GM18507 (cell line): ENCODE results near the gene PARP14.
A peak's percentile ranks its signal among the peaks of the same experiment; 100 is the strongest.
"Not testable (repeated sequence)": the region's sequence is repeated elsewhere in the genome, so short reads cannot be mapped to it uniquely, and the experiment has no call there.

Experiments
- DNase-seq: peaks from one replicate; pipeline ENCODE4 v3.0.0; 2011; ENCODE audit warnings: low read depth; ENCODE audit not compliant: insufficient read length; ENCODE audit errors: extremely low spot score
- FAIRE-seq: peaks from 2 replicates; lab custom pipeline; 2011; peaks lifted over from hg19 to GRCh38; lab: Jason Lieb, UNC

Gene PARP14

DNA sequence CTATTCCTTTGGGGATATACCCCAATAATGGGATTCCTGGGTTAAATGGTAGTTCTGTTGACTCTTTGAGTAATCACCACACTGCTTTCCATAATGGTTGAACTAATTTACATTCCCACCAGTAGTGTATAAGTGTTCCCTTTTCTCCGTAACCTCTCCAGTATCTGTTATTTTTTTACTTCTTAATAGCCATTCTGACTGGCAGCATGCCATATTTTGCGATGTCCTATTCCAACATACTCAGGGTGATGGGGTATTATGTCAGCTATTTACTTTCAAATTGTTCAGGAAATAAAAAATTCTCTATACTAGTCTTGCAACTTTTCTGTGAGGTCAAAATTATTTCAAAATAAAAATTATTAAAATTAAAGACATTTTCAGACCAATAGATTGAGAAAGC is 9.1 kb upstream of the PARP14 start:
- no peak for FAIRE-seq

GRCh38 chr3:122674339-122674738 is 6.3 kb upstream of the PARP14 start:
- FAIRE-seq (no peak), DNase-seq (no peak)

More for the DNA sequence above, 9.1 kb upstream of the PARP14 start:
- no peak for DNase-seq

GRCh38 chr3:122676759-122677158 is 3.9 kb upstream of the PARP14 start:
- FAIRE-seq (no peak), DNase-seq (no peak)

DNA sequence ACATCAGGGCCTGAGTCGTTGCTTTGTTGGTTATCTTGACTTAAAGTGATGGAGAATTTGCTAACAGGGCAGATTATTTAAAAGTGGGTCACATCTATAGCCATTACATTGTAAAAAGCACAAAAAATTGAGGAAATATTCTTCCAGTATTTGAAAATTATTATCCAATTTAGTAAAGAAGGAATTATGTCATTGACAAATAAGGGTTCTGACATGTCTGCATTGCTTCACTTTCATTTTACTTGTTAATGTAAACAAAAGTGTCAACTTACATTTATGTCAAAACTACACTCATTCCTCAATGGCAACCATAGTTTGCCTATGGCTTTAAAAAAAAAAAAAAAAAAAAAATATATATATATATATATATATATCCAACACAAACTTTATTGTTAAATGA is 3.4 kb upstream of the PARP14 start:
- no peak for FAIRE-seq
- DNase-seq, result no peak

DNA sequence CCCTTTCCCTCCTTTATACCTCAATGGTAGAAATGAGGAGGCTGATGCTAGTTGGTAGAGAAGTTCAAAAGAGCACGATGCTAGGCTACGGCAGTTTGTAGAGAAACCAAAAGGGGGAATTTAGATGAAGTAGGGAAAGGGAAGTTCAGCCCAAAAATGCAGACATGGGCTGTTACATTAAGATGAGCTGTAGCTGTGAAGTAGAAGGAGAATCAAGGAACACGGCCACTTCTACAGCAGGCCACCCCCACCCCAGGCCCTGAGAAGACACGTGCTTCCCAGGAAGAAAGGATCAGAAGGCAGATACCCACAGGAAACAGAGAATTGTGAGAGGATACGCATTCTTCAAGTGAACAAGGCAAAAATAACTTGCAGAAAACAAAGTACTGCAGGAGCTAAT is 2.1 kb upstream of the PARP14 start:
- no peak for DNase-seq
- no peak for FAIRE-seq

- DNase-seq (no peak), FAIRE-seq (peak; percentile 94)
These were observed 1.4 kb upstream of the PARP14 start for GRCh38 chr3:122679085-122679881.

DNA sequence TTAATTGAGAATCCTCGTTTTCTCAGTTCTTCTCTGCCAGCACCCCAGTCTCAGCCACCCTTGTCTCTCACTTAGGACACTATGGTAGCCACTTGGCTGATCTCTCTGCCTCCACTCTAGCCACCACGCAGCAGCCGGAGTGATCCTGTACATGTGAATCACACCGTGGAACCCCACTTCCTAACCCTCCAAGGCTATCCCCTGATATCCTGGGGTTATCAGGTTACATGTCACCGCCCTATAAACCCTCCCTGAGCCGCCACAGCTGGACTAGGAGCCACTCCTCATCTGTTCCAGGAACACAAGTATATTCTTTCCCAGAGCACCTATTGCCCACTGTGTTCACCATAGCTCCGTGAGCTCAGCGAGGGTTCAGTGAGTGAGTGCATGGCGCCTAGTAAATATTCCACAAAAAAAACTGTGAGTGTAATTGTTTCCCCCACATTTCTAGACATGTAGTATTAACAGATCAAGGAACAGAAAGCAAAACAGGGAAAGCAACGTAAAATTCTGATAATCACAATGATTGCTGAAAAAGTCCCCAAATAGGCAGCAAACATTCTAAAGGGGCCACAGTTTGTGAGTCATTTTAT is 661 bp upstream of the PARP14 start:
- no peak for FAIRE-seq
- no peak for DNase-seq

DNA sequence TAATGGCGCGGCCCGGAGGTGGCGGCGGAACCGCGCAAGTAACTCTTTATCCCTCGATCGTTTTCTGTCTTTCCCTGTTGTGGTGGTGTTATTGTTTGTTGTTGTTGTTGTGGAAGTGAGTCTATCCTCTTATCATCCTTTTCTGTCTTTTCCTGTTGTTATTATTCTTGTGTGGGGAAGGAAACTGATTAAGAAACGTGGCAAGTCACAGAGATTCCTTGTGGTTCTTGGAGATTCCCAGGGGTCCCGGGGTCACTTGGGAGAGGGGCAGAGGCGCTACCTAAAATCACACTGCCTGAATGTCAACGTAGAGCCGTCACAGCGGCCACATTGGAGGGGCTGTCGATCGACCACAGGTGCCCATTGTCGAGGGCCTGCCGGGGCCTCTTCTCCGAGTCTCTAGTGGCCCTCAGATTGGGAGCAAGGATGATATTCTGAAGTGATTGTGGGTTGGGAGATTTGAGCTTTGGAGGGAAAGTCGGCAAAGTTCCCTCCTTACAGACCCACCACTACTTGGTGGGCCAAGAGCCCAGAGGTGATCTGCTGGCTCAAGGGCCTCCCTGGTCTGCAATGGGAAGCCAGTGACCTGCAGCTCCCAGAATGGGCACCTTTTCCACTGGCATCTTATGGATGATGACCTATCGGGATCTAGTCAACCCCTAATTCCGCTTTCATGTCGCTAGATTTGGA is 790 bp downstream of the PARP14 start:
- FAIRE-seq (no peak), DNase-seq (no peak)

DNA sequence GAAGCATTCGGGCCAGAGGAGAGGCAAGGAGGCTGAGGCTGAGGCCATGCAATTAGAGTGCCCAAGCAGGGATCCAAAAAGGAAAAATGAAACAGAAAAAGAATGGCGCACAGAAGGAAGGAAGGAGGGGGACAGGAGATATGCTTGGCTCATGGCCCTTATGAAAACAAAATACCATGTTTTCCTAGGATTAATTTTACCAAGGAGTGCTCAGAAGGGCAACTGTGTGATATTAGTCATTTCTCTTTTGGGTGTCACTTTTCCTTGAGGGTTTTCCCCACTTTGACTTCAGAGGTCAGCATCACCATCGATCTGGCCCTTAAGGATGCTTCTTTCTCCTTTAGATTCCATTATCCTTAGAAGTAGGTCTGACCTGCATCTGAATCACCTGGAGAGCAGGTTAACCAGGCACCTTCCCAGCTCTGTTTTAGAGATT is 1.4 kb downstream of the PARP14 start:
- FAIRE-seq (peak; percentile 61), DNase-seq (no peak)

- not testable (repeated sequence) for DNase-seq
- peak; percentile 73 for FAIRE-seq
These were observed 2.3 kb downstream of the PARP14 start for GRCh38 chr3:122682778-122683411.

GRCh38 chr3:122687298-122687697 is 6.7 kb downstream of the PARP14 start:
- FAIRE-seq (no peak), DNase-seq (no peak)

- no peak for DNase-seq
- no peak for FAIRE-seq
These were observed 8.4 kb downstream of the PARP14 start for GRCh38 chr3:122688996-122689395.

- FAIRE-seq (no peak), DNase-seq (no peak)
These were observed 8.9 kb downstream of the PARP14 start for GRCh38 chr3:122689587-122689986.

DNA sequence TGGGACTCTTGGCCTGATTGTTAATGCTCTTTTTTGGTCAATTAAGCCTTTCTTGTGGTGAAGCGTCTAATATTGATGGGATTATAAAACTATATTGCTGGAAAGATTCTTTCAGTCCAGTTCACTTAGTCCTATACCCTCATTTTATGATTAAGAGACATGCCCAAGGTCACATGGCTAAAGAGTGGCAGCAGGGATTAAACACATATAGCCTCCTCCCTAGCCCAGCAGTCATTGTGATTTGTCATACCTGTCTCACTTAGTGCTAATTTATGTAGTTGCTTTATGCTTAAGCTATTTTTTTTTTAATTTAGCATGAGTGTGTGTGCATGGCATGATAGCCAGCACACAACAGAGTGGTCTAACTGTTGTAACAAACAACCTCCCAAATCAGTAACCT is 9.5 kb downstream of the PARP14 start:
- FAIRE-seq, result no peak
- no peak for DNase-seq

DNA sequence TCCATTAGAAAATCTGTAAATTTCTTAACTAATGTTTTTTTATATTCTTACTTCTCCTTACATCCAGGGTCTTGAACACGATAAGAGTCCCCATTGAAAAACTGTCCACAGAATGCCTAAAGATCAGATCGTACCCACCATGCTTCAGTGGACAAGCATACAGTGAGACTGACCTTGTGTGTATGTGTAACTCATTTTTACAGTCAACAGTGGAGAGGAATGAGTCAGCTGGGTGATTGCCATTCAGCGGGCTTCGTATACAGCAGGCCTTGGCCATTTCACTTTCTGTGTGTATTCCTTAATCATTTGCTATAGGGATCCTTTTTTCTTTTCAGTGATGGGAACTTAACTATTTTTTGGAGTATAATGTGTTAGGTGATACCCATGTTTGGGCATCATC is 10.6 kb downstream of the PARP14 start:
- no peak for DNase-seq
- FAIRE-seq, result peak; percentile 81

DNA sequence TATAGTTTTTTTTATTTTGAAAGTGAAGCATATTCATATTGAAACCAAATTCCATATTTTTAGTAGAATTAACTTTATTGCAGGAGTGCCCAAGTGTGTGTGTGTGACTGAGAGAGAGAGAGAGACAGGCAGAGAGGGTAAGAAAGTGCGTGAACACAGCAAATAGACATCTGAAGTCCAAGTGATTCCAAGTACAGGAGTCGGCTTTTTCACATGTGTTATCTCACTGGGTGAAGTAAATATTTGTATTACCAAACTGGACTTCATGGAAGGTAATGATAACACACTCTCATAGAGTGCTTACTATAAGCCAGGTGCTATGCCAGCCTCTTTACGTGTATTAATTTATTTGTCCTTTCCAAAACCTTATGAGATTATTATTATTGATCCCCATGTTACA is 12.0 kb downstream of the PARP14 start:
- no peak for FAIRE-seq
- DNase-seq, result no peak

DNA sequence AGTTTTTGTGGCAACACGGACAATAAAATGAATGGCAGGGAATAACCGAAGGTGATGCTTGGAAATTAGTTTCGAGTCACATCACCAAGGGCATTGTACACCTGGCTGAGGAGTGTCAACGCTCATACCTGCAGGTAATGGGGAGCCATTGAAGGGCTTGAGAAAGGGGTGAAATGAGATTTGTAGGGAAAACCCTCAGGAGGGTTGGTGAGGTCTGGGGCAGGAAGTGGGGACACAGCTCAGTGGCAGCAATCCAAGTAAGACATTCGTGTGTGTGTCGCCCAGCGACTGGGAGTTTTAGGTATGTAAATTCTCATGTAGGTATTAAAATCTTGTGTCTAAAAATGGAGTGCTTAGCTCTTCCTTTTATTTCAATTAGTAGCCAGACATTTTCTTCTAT is 14.3 kb downstream of the PARP14 start:
- FAIRE-seq (peak; percentile 92), DNase-seq (no peak)

DNA sequence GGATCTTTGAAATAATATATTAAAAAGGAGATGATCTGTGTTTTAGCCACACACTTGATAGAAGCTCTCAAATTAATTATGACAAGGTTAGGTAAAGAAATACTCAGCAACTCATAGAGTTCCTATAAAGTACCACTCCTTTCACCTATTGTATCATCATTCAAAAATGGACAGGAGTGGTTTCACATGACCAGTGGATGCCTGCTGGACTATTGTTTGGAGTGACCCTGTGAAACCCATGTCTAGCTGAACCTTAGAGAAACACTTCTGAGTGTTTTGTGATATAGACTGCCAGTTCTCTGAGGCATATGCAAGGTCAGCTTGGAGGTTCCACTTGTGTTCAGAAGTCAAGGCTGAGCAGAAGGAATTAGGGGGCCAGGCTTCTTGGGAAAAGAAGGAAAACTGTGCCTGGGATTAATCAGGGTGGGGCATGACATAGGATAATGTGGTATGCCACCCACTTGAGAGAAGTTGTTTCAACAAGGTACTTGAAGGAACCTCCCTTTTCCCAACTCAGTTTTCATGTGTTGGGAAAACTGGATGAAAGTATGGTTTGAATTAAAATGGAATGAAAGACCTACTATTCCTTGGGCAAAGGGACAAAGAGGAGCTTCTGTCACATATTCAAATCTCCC is 15.4 kb downstream of the PARP14 start:
- DNase-seq (no peak), FAIRE-seq (no peak)

- FAIRE-seq, result peak; percentile 87
- DNase-seq, result no peak
These were observed 17.4 kb downstream of the PARP14 start for GRCh38 chr3:122697952-122698620.
